ENCODE measurements around the gene AHRR.

Gene AHRR

DNA sequence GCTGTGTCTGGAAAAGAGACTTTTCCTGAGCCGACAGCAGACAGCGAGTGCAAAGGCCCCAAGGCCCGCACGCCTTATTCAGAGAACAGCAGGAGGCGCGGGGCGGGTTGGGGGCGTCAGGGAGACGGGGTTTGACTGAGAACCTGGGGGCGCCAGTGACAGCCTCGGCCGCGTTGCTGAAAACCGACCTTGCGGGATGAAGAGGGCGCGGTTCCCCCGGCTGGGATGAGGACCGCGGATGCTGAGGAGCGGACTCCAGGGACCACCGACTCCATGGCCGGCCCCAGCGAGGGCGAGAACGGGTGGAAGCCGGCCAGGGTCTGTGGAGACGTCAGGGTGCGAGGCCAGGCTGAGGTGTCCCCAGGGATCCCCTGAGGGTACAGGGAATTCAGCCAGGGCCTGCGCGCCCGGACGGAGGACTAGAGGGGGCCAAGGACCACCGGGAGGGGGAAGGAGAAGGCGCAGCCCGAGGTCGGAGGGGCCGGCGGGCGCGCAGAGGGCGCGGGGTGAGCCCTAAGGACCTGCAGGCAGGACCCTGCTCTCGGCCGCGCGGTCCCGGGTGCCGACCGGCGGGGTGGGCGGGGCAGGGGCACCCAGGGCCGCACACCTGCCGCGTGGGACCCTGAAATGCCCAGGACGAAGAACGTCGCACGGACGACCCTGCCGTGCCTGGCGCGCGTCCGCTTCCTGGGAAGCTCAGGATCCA lies 837 bp upstream of the AHRR start:
- DNase-seq (ENCODE audit: low read depth in 2 of 3, low spot score in 1 of 3), result no peak

DNA sequence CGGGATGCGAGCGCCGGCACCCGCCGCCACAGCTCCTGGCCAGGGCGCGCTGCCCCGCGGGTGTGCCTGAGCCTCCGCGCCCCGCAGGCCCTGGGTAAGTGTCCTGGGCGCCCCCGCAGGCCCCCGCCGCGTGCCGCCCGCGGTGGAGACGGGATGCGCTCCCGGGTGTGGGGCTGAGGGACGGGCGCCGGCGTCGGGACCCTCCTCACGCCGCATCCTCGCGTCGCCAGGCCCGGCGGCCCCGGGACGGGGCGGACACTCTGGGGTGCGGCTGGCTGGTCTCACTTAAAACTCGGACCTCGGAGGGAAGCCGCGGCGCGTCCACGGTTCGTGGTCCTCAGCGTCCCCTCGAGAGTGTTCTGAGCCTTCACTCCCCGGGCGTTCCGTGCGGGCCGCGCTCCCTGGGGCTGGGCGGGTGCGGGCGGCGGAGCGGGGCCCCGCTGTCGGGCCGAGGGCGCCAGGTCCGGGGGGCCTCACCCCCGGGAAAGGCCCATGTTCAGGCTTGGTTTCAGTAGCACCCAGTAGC lies 275 bp downstream of the AHRR start:
- no peak for DNase-seq (ENCODE audit: low read depth in 2 of 3, low spot score in 1 of 3)

DNA sequence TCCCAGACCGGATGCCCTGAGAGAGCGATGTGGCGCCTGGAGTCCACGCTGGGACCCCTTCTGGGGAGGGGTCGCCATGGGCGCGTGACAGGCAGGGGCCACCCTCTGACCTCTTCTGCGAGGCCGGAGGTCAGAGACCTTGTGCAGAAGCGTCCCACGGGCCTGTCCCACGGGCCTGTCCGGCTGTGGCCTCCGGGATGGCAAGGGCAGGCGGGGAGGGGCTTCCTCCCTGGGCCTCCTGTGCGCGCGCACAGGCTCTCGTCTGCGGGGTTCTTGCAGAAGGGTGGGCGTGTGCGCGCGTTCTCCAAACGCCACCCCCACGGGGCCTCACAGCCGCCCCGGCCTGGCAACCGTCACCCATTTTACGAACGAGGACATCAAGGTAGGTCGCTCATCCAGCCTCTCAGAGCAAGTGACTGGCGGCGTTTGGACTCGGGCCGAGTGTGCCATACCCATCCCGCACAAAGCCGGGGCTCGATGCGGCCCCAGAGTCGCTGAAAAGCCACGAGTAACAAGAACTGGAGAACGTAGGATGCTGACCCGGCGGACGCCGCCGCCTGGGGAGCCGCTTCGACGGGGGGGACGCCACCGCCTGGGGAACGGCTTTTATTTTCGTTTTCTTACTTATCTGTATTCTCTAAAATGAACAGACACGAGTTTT lies 897 bp downstream of the AHRR start:
- DNase-seq (ENCODE audit: low read depth in 2 of 3, low spot score in 1 of 3), result no peak

DNA sequence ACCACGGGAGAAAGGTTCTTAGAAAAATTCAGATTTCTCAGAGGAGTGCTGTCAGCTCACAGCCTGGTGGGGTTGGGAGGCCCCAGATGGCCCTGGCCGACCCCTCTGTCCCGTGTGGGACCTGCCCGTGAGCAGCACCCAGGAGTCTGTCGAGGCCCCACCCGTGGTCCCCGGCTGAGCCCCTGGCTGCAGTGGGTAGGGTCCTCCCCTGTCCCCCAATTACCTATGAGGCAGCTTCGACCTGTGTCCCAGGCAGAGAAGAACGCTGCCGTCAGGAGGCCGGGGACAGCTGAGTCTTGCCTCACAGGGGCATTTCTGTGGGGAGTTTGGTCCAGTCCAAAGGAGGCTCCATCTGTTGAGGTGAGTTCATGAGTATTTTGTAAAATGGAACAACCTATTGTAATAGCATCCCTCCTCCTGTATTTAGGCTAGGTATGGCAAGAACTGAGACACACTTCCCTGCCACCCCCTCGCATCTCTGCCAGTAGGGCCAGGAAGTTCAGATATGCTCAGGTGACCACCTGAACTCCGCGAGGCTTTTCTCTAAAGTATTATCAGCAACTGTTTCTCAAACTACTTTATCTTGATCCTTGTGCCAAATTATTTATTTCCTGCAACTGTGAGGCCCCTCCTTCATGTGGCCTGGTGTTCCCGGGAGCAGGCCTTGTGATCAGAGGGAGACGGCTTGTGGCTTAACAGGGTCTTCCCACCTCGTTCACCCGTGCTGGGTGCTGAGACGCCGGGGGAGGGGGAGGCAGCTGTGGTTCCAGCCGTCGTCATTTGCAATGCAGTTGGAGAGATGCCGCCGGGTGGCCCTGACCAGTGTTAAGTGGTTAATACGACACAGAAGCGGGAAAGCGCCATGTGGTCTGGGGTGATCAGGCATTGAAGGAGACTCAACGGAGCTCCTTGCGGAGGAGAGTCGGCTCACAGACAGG lies 1.7 kb downstream of the AHRR start:
- no peak for DNase-seq (ENCODE audit: low read depth in 2 of 3, low spot score in 1 of 3)

DNA sequence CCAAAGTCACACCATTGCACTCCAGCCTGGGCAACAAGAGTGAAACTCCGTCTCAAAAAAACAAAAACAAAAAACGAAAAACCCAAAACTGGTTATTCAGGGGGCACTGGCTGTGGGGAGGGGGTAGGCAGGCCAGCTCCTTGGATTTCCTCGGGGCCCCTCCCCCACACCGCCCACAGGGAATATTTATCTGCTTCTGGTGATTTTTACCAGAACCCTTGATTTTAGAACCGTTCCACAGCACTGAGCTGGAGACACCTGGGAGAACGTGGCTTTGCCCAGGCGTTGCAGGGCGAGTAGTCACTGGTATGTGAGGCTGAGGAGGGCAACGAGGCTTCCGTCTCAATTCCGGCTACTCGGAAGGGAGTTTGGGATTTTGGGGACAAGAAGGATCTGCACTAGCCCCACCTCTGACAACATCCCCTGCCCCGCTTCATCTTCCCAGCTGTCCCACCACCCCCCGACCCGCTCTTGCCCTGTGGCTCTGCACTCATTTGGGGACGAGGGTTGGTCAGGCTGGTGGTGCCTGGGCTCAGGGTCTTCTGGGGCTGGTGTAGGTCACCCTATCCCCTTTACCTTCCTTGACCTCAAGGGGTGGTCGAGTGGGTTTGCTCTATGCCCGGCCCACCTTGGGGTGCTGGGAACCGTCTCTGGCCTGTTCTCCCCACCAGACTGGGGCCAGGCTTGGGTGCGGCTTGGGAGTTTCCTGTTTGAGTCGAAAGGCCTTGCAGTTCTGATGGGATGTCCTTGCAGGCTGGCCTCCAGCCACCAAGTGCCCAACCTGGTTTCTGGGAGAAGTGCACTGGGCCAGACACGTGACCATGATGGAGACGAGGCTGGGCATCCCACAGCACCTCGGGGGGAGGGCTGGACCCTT lies 3.5 kb downstream of the AHRR start:
- DNase-seq (ENCODE audit: low read depth in 2 of 3, low spot score in 1 of 3), result no peak

DNA sequence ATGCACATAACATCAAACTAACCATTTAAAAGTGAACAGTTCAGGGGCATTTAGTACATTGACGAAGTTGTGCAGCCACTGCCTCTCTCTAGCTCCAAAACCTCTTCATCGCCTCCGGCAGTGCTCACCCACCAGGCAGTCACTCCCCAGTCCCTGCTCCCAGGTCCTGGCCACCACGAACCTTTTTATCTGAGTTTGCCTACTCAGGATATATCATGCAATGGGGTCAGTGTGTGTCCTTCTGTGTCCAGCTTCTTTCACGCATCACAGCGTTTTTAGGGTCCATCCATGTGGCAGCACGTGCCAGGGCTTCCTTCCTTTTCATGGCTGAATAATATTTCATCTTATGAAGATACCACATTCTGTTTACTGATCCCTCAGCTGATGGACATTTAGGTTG lies 4.6 kb downstream of the AHRR start:
- DNase-seq (ENCODE audit: low read depth in 2 of 3, low spot score in 1 of 3), result no peak

DNA sequence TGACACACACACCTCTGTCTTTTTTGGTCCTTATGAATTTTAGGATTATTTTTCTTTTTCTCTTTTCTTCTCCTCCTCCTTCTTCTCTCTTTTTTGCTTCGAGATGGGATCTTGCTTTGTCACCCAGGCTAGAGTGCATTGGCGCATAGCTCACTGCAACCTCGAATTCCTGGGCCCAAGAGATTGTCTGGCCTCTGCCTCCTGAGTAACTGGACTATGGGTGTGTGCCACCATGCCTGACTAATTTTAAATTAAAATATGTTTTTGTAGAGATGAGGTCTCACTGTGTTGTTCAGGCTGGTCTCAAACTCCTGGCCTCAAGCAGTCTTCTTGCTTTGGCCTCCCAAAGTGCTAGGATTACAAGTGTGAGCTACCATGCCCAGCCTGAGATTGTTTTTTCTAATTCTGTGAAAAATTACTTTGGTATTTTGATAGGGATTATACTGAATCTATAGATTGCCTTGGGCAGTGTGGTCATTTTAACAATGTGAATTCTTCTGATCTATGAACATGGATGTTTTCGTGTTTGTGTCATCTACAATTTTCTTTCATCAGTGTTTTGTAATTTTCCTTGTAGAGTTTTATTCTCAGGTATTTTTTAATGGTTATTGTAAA lies 7.7 kb downstream of the AHRR start:
- DNase-seq (ENCODE audit: low read depth in 2 of 3, low spot score in 1 of 3), result no peak

DNA sequence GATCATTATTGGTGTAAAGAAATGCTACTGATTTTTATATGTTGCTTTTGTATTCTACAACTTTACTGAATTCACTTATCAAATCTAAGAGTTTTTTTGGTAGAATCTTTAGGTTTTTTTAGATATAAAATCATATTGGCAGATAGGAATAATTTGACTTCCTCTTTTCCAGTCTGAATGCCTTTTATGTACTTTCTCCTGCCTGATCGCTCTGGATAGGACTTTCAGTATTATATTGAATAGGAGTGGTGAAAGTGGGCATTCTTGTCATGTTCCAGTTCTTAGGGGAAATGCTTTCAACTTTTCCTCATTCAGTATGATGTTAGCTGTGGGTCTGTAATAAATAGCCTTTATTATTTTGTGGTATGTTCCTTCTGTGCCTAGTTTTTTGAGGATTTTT lies 8.3 kb downstream of the AHRR start:
- no peak for DNase-seq (ENCODE audit: low read depth in 2 of 3, low spot score in 1 of 3)

DNA sequence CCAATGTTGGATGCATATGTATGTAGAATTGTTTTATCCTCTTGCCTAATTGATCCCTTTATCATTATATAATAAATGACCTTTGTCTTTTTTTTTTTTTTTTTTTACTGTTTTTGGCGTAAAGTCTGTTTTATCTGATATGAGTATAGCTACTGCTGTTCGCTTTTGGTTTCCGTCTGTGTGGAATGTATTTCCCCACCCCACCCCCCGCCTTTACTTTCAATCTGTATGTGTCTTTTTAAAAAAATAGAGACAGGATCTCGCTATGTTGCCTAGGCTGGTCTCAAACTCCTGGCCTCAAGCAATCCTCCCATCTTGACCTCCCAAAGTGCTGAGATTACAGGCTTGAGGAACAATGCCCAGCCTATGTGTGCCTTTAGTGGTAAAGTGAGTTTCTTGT lies 11.3 kb downstream of the AHRR start:
- peak in 1 of 3 donors; percentile 39 for DNase-seq (ENCODE audit: low read depth in 2 of 3, low spot score in 1 of 3)

DNA sequence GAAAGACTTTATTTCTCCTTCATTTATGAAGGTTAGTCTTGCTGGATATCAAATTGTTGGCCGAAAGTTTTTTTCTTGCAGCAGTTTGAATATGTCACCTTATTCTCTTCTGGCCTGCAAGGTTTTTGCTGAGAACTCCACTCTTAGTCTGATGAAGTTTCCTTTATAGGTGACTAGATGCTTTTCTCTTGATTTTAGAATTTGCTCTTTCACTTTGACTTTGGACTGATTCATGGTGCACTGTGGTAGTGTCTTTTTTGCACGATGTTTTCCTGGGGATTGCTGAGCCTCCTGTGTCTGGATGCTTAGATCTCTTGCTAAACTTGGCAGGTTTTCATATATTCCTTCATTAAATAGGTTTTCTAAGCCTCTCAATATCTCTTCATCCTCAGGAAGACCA lies 12.4 kb downstream of the AHRR start:
- no peak for DNase-seq (ENCODE audit: low read depth in 2 of 3, low spot score in 1 of 3)

DNA sequence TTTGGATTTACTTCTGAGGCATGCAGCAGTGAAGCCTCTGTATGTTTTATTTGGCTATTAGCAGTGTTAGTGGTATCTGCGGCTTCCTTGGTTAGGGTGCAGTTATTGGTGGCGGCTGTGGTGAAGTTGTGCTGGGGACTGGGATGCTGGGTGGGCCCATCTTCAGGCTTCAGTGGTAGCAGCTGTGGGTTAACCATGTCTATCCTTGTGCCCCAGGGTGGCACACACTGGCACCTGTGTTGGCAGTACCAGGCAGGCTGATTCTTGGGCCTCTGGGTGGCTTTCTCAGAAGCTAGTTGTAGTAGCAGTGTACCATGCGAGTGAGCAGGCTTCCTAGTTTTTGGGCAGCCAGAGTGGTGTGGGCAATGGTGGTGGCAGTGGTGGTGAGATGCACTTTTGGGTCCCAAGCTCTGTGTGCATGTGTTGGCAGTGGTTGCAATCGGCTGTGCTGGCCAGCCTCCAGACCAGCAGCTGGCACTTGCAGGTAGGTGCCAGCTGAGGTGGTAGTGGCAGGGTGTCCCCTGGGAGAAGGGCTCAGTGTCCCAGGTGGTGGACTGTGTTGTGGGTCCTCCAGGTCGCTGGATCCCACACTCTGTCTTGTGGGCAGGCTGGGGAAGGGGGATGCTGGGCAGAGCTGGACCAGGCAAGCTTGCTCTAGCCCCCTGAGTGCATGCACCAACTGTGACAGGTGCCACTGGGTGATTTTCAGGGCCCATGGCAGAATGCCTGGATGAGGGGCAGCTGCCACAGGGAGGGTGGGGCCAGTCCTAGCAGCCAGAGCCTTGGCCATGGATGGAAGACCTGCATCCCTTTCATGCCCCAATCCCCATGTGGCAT lies 13.6 kb downstream of the AHRR start:
- no peak for DNase-seq (ENCODE audit: low read depth in 2 of 3, low spot score in 1 of 3)

DNA sequence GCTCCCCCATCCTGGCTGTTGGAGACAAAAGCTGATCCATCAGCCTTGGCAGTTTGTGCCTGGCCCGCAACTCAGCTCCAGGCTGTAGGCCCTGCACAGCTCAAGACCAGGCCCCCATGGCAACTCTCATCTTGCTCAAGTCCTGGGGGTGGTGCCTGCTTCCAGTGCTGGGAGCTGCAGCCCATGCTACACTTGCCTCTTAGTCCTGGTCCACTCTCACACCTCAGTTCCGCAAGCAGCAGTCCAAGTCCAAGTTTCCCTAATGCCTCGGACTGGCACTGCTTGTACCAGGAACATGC lies 14.2 kb downstream of the AHRR start:
- no peak for DNase-seq (ENCODE audit: low read depth in 2 of 3, low spot score in 1 of 3)

DNA sequence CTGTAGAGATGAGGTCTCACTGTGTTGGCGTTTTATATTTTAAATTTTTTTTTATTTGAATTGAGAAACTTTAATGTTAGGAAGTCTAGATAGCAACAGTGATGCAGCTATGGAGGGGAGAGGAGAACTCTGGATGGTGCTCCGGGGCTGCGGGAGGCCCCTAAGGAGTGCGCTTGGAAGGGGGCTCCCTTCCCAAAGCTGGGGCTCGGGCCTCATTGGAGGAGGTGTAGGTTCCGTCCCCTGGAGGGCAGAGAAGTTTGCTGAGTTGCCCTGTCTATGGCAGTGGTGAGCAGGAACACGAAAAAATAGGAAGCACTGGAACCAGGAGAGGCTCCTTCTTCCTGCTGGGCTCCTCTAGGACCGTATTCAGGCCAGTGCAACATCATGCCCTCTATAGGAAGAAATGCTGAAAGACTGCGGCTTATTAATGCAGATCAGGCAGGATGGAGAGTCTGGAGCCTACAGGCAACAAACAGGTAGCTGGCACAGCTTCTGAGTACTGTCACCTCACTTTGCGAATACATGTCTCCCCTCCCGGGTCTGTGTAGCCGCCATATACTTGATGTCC lies 16.1 kb downstream of the AHRR start:
- no peak for DNase-seq (ENCODE audit: low read depth in 2 of 3, low spot score in 1 of 3)

DNA sequence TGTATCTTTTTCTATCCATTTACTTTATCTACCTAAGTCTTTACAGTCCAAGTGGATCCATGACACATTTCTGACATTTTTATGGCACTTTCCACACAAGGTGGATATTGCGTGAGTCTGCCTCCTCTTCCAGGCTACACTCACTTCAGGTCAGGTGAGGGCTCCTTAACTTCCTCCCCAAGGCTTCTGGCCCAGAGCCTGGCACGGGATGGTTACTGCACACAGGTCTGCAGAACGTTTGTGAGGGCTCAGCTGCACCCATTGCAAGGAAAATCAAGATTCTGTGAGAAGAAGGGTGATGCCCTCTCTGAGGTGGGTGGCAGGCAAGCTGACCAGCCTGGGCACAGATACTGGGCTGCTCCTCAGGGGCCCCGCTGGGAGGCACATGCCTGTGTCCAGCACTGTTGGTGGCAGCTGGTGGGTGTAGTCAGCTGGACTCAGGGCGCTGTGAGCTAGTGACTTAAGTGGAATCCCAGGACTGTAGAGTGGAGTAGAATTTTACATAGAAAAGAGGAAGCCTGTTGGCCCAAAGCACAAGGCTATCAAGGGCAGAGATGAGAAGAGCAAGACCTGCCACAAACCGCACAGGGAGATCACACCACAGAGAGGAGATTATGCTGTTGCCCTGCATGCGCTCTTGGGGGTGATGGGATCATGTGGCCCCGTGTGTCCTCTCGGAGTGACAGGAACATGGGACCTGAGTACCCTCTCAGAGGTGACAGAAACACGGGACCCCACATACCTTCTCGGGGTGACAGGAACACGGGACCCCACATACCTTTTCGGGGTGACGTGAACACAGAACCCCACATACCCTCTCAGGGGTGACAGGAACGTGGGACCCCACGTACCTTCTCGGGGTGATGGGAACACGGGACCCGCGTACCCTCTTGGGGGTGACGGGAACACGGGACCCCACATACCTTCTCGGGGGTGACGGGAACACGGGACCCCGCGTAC lies 21.3 kb downstream of the AHRR start:
- no peak for DNase-seq (ENCODE audit: low read depth in 2 of 3, low spot score in 1 of 3)

DNA sequence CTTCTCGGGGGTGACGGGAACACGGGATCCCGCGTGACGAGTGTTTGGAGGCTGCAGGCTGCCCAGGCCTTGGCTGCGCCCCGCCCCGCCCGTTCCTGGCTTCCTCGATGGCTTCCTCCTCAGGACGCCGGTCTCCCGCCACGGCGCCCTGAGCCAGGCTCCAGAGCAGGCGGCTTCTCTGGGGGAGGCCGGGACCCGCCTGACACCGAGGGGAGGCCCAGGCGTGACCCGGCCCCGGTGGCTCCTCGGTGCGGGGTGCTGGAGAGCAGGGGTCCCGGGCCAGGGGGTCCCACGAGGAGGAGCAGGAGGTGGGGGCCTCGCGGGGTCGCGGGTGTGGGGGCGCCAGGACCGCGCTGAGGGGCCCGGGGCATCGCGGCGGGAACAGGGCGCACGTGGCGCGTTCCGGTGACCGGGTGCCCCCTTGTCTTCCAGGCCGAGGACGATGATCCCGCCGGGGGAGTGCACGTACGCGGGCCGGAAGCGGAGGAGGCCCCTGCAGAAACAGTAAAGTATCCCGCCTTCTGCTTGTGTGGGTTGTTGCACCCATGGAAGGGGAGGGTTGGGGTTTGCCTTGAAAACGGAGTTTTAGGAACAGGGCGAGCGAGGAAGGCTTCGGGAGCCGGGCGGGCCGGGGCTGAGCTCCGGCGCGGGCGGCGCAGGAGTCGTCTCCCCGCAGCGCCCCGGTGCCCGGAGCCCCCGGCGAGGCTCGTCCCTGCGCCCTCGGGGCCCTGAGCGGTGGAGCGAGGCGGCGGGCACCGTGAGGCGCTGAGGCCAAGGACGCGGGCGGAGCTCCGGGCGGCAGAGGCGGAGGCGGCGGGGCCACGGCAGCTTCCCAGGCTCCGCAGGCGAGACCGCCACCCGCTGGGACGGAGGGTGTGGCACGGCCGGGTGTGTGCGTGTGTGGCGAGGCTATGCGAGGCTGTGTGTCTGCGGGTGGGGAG lies 22.2 kb downstream of the AHRR start:
- peak in 2 of 3 donors; percentile 33 to 50 for DNase-seq (ENCODE audit: low read depth in 2 of 3, low spot score in 1 of 3)

DNA sequence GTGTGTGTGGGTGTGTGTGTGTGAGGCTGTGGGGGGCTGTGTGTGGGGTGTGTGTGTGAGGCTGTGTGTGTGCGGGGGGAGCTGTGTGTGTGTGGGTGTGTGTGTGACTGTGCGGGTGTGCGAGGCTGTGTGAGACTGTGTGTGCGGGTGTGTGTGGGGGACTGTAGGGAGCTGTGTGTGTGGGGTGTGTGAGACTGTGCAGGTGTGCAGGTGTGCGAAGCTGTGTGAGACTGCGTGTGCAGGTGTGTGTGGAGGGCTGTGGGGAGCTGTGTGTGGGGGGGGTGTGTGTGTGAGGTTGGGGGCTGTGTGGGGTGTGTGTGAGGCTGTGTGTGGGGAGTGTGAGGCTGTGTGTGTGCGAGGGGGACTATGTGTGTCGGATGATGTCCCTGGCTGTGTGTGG lies 23.2 kb downstream of the AHRR start:
- no peak for DNase-seq (ENCODE audit: low read depth in 2 of 3, low spot score in 1 of 3)

Measured in stimulated activated CD4-positive, alpha-beta T cell treated with anti-CD3 and anti-CD28 coated beads, Interleukin-12 subunit alpha, Interleukin-12 subunit beta, amount 100 ng/mL, for 48 hours (primary cell).